Fibroblast of skin of right quadriceps (primary cell): ENCODE data around the gene COL8A1.
"Not testable (repeated sequence)": the region's sequence is repeated elsewhere in the genome, so short reads cannot be mapped to it uniquely, and the experiment has no call there.

Source experiments
- DNase-seq: peaks from one replicate; pipeline ENCODE4 v3.0.0-alpha.2; 2013

The COL8A1 gene

GRCh38 chr3:99712291-99712954 lies 74.0 kb downstream of the COL8A1 start:
- peak; percentile 48 for DNase-seq

GRCh38 chr3:99713440-99713839 lies 75.0 kb downstream of the COL8A1 start:
- no peak for DNase-seq

- peak; percentile 91 for DNase-seq
Observed at GRCh38 chr3:99714146-99714545, 75.8 kb downstream of the COL8A1 start.

GRCh38 chr3:99714575-99714974 lies 76.2 kb downstream of the COL8A1 start:
- no peak for DNase-seq

- DNase-seq: no peak
Observed at GRCh38 chr3:99716463-99716995, 78.1 kb downstream of the COL8A1 start.

- DNase-seq: peak; percentile 43
Observed at GRCh38 chr3:99720985-99721632, 82.7 kb downstream of the COL8A1 start.

GRCh38 chr3:99721633-99722007 lies 83.2 kb downstream of the COL8A1 start:
- peak; percentile 28 for DNase-seq

- no peak for DNase-seq
Observed at GRCh38 chr3:99724276-99724675, 85.9 kb downstream of the COL8A1 start.

- DNase-seq: no peak
Observed at GRCh38 chr3:99730870-99731269, 92.5 kb downstream of the COL8A1 start.

GRCh38 chr3:99731499-99731898 lies 93.1 kb downstream of the COL8A1 start:
- DNase-seq: no peak

GRCh38 chr3:99740371-99740770 lies 102.0 kb downstream of the COL8A1 start:
- DNase-seq: not testable (repeated sequence)

GRCh38 chr3:99741588-99741987 lies 103.2 kb downstream of the COL8A1 start:
- no peak for DNase-seq

- peak; percentile 70 for DNase-seq
Observed at GRCh38 chr3:99747915-99748314, 109.5 kb downstream of the COL8A1 start.

- peak; percentile 84 for DNase-seq
Observed at GRCh38 chr3:99751649-99752048, 113.3 kb downstream of the COL8A1 start.

- peak; percentile 83 for DNase-seq
Observed at GRCh38 chr3:99753268-99753975, 115.0 kb downstream of the COL8A1 start.

GRCh38 chr3:99755831-99756230 lies 117.4 kb downstream of the COL8A1 start:
- DNase-seq: no peak

GRCh38 chr3:99757966-99758365 lies 119.6 kb downstream of the COL8A1 start:
- DNase-seq: no peak

- DNase-seq: no peak
Observed at GRCh38 chr3:99758502-99759177, 120.2 kb downstream of the COL8A1 start.

- DNase-seq: no peak
Observed at GRCh38 chr3:99760031-99760430, 121.6 kb downstream of the COL8A1 start.

- DNase-seq: peak; percentile 70
Observed at GRCh38 chr3:99760629-99761028, 122.2 kb downstream of the COL8A1 start.

GRCh38 chr3:99761415-99762165 lies 123.2 kb downstream of the COL8A1 start:
- DNase-seq: peak; percentile 42

- DNase-seq: no peak
Observed at GRCh38 chr3:99762901-99763300, 124.5 kb downstream of the COL8A1 start.
